Activated B cell treated with CpG ODN at 0.5 μM for 24 hours (primary cell): Measurements from ENCODE around the gene DHRSX. TPM values are rescaled to one million over a fixed set of nuclear protein-coding genes. Genes with fewer than 3 reads are reported as not detected.

Experiments
- ATAC-seq: fragments of 200-7000 bp; cut with Tn5 transposase; one replicate; pipeline ENCODE4 v1.10.0; 2021; ENCODE audit warnings: low read depth, mild to moderate bottlenecking, moderate library complexity
- CTCF ChIA-PET: fragments of 350-600 bp; sonication (Branson Sonifier 250); formaldehyde crosslinking; loops from one replicate; lab custom pipeline; 2021; ENCODE audit warnings: antibody characterized with exemption; lab: Charles Lee
- POLR2A ChIA-PET: fragments of 350-600 bp; sonication (Branson Sonifier 250); formaldehyde crosslinking; loops from one replicate; lab custom pipeline; 2021; ENCODE audit warnings: antibody characterized with exemption; lab: Charles Lee
- DNase-seq: peaks from one replicate; pipeline ENCODE4 v3.0.0; 2022
- H3K27ac Mint-ChIP-seq: one replicate; pipeline ENCODE4 v1.8.0; 2020; ENCODE audit warnings: mixed read lengths
- H3K27me3 Mint-ChIP-seq: one replicate; pipeline ENCODE4 v1.8.0; 2021; ENCODE audit warnings: mixed read lengths
- H3K36me3 Mint-ChIP-seq: one replicate; pipeline ENCODE4 v1.8.0; 2021; ENCODE audit warnings: low read depth, mixed read lengths
- H3K4me1 Mint-ChIP-seq: one replicate; pipeline ENCODE4 v1.8.0; 2021; ENCODE audit warnings: mixed read lengths
- H3K4me3 Mint-ChIP-seq: one replicate; pipeline ENCODE4 v1.8.0; 2020; ENCODE audit warnings: mild to moderate bottlenecking, mixed read lengths
- H3K9me3 Mint-ChIP-seq: one replicate; pipeline ENCODE4 v1.8.0; 2020; ENCODE audit warnings: mixed read lengths
- CTCF ChIP-seq: fragments of 200-600 bp; IDR thresholded peaks from one replicate; pipeline ENCODE4 v1.8.0; 2022; ENCODE audit warnings: antibody characterized with exemption, mild to moderate bottlenecking
- intact Hi-C: fragments of 100-400 bp; cut with micrococcal nuclease; formaldehyde crosslinking; loops from one replicate; pipeline ENCODE4 v1.15.1; 2024
- total RNA-seq: library from RNA; stranded (reverse); gene quantifications from 2 replicates; pipeline ENCODE4 v1.2.3, GENCODE V29; 2022

The DHRSX gene
- total RNA-seq, 1 donor from 2014 or later: 28.3 TPM

DNA sequence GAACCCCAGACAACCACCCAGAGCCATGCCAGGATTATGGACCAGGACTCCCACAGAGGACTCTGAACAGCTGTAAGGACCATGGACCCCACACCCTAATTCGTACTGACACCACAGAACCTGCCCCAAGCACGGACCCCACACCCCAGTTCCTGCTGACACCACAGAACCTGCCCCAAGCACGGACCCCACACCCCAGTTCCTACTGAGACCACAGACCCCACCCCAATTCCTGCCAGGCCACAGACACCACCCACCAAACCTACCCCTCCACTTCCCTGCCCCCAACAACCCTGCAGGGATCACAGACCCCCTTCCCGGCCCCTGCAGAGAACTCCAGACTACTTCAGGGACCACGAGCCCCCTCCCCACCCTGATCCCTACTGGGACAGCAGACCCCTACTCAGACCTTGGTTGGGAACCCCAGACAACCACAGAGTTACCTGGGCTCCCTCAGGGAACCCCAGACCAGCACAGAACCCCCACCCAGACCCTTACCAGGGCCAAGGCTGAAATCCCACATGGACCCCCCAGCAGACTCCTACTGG, 1.4 kb upstream of the DHRSX start:
- ATAC-seq (no peak), DNase-seq (no peak)
- H3K9me3 Mint-ChIP-seq: no peaks in the 10 kb centered on the region
- peak overlapping the region; percentile 72 for H3K4me3 Mint-ChIP-seq
- ChIA-PET CTCF (no interaction called here), POLR2A (no interaction called here)
- intact Hi-C loops: loop anchor here (5.0 kb wide), 2 partner anchors 190 to 1050 kb away; partner anchors contain the start of genes ASMTL and CD99
- no peak for TF ChIP-seq CTCF
- H3K36me3 Mint-ChIP-seq: peaks cover 10% of the 10 kb centered on the region
- H3K4me1 Mint-ChIP-seq: peaks cover 28% of the 10 kb centered on the region
- no peaks in the 10 kb centered on the region for H3K27me3 Mint-ChIP-seq
- H3K27ac Mint-ChIP-seq: peak overlapping the region; percentile 65

DNA sequence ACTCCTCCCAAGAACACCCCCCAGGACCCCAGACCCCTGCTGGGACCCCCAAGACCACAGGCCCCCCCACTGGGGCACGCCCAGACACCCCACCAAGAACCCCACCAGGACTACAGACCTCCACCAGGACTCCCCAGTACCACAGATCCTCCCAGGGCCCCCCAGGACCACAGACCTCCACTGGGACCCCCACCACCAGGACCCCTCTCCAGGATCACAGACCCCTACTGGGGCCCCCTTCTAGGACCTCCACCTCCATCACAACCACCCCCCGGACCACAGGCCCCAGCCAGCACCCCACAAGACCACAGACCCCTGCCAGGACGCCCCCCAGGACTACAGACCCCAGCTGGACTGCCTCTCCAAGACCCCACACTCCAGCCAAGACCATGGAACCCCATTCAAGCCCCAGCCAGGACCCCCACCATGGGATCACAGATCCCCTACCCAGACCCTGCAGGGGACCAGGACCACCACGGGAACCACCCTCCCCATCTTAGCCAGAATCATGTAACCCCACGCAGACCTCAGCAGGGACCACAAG, 855 bp upstream of the DHRSX start:
- TF ChIP-seq CTCF: no peak
- H3K27ac Mint-ChIP-seq: peak overlapping the region; percentile 65
- ATAC-seq (no peak), DNase-seq (no peak)
- H3K4me3 Mint-ChIP-seq: peak overlapping the region; percentile 72
- CTCF ChIA-PET: no interaction called here
- H3K9me3 Mint-ChIP-seq: no peaks in the 10 kb centered on the region
- peaks cover 10% of the 10 kb centered on the region for H3K36me3 Mint-ChIP-seq
- peaks cover 31% of the 10 kb centered on the region for H3K4me1 Mint-ChIP-seq
- intact Hi-C loops: loop anchor here (5.0 kb wide), 2 partner anchors 191 to 1049 kb away; partner anchors contain the start of genes ASMTL and CD99
- POLR2A ChIA-PET: no interaction called here
- no peaks in the 10 kb centered on the region for H3K27me3 Mint-ChIP-seq

GRCh38 chrX:2500091-2500802, 529 bp downstream of the DHRSX start:
- ChIA-PET POLR2A (no interaction called here), CTCF (no interaction called here)
- peak; percentile 51 for DNase-seq
- intact Hi-C loops: loop anchor here (1.0 to 5.0 kb wide), 5 partner anchors 21 to 1048 kb away; partner anchors contain the start of genes ASMTL and CD99
- Mint-ChIP-seq H3K4me3 (peak overlapping the region; percentile 82), H3K36me3 (peaks cover 17% of the 10 kb centered on the region), H3K4me1 (peaks cover 33% of the 10 kb centered on the region), H3K9me3 (no peaks in the 10 kb centered on the region), H3K27me3 (no peaks in the 10 kb centered on the region), H3K27ac (peak overlapping the region; percentile 74)
- TF ChIP-seq CTCF: no peak
- peak; percentile 51 for ATAC-seq

- POLR2A ChIA-PET: no interaction called here
- no peak for TF ChIP-seq CTCF
Measured at GRCh38 chrX:2499507-2499906, 1.3 kb downstream of the DHRSX start.

DNA sequence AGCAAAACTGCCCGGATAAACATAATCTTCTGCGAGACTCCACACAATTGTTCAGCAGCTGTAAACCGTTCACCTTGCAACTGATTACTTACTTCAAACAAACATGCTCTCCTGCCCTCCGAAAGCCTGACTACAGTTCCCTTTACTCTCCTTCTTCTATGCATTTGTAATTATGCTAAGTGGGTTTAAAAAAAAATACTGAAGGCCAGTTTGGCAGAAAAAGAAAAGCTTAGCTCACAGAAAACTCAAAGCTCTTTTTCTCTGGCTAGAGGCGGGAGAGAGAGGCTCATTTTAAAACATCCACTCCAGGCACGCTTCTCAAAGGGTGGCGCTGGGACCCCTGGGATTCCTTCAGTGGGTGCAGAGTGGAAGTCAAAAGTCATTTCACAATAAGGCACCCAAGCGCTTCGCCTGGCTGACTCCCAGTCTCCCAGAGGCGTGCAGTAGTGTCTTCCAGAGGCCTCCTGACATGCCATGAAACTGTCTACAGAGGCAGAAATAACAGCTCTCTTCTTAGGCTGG, 1.9 kb downstream of the DHRSX start:
- no peak for ATAC-seq
- H3K27ac Mint-ChIP-seq: peak overlapping the region; percentile 74
- no peak for TF ChIP-seq CTCF
- POLR2A ChIA-PET: no interaction called here
- H3K36me3 Mint-ChIP-seq: peaks cover 17% of the 10 kb centered on the region
- H3K27me3 Mint-ChIP-seq: no peaks in the 10 kb centered on the region
- CTCF ChIA-PET: no interaction called here
- H3K4me3 Mint-ChIP-seq: peak overlapping the region; percentile 82
- DNase-seq: no peak
- peaks cover 33% of the 10 kb centered on the region for H3K4me1 Mint-ChIP-seq
- H3K9me3 Mint-ChIP-seq: no peaks in the 10 kb centered on the region
- intact Hi-C loops: loop anchor here (5.0 kb wide), 1 partner anchor 33 kb away; no protein-coding TSS in a partner anchor

More at GRCh38 chrX:2499507-2499906, 1.3 kb downstream of the DHRSX start:
- Mint-ChIP-seq H3K27me3 (no peaks in the 10 kb centered on the region), H3K27ac (peak overlapping the region; percentile 74), H3K9me3 (no peaks in the 10 kb centered on the region), H3K36me3 (peaks cover 17% of the 10 kb centered on the region), H3K4me3 (peak overlapping the region; percentile 82), H3K4me1 (peaks cover 33% of the 10 kb centered on the region)
- intact Hi-C loops: loop anchor here (5.0 kb wide), 1 partner anchor 33 kb away; no protein-coding TSS in a partner anchor
- no peak for ATAC-seq
- CTCF ChIA-PET: no interaction called here
- no peak for DNase-seq
